ENCODE results near the gene HEPACAM.

The HEPACAM gene

GRCh38 chr11:124882339-124883071, 53.3 kb downstream of the HEPACAM start:
- no peak for DNase-seq

- DNase-seq, result no peak
Measured at GRCh38 chr11:124880958-124881357, 54.9 kb downstream of the HEPACAM start.

- no peak for DNase-seq
Measured at GRCh38 chr11:124880290-124880611, 55.6 kb downstream of the HEPACAM start.

GRCh38 chr11:124879493-124880289, 56.2 kb downstream of the HEPACAM start:
- DNase-seq, result no peak

- no peak for DNase-seq
Measured at GRCh38 chr11:124878759-124879492, 56.9 kb downstream of the HEPACAM start.

- DNase-seq, result no peak
Measured at GRCh38 chr11:124877910-124878758, 57.7 kb downstream of the HEPACAM start.

- no peak for DNase-seq
Measured at GRCh38 chr11:124877631-124877909, 58.3 kb downstream of the HEPACAM start.

GRCh38 chr11:124876818-124877630, 58.8 kb downstream of the HEPACAM start:
- no peak for DNase-seq

- DNase-seq, result peak; percentile 96
Measured at GRCh38 chr11:124875943-124876817, 59.7 kb downstream of the HEPACAM start.

- DNase-seq, result no peak
Measured at GRCh38 chr11:124875401-124875800, 60.4 kb downstream of the HEPACAM start.

GRCh38 chr11:124874571-124875255, 61.1 kb downstream of the HEPACAM start:
- no peak for DNase-seq

- no peak for DNase-seq
Measured at GRCh38 chr11:124873951-124874350, 61.9 kb downstream of the HEPACAM start.

GRCh38 chr11:124872741-124873140, 63.1 kb downstream of the HEPACAM start:
- DNase-seq, result no peak

GRCh38 chr11:124872280-124872679, 63.6 kb downstream of the HEPACAM start:
- DNase-seq, result no peak

GRCh38 chr11:124870430-124870829, 65.4 kb downstream of the HEPACAM start:
- DNase-seq, result no peak

- DNase-seq, result no peak
Measured at GRCh38 chr11:124869856-124870387, 65.9 kb downstream of the HEPACAM start.

- no peak for DNase-seq
Measured at GRCh38 chr11:124869331-124869730, 66.5 kb downstream of the HEPACAM start.
